PFSK-1 (cell line): ENCODE measurements around the gene UNC13C.

Experiments
- FOXP2 ChIP-seq: optimal IDR thresholded peaks from 2 replicates; pipeline ENCODE3; 2011; ENCODE audit warnings: borderline replicate concordance, control low read depth, inconsistent platforms; ENCODE audit not compliant: insufficient read depth; ENCODE audit errors: extremely low read length, extremely low read depth
- POLR2AphosphoS5 ChIP-seq: IDR thresholded peaks from 2 replicates; pipeline ENCODE4 v1.6.1; 2012; ENCODE audit warnings: low read depth, mild to moderate bottlenecking, control low read depth, low read length, moderate library complexity
- REST ChIP-seq, 2 experiments: IDR thresholded peaks; 2 replicates each; pipeline versions ENCODE4 v1.6.1 to v1.8.0; 2011 to 2012; ENCODE audit warnings: low read depth in 2 of 2, low read length in 2 of 2, control low read depth in 1 of 2, inconsistent platforms in 1 of 2, mild to moderate bottlenecking in 1 of 2, moderate library complexity in 1 of 2; ENCODE audit not compliant: insufficient read depth in 1 of 2
- SIN3A ChIP-seq: IDR thresholded peaks from 2 replicates; pipeline ENCODE4 v1.6.1; 2012; ENCODE audit warnings: mild to moderate bottlenecking, low read length, moderate library complexity, borderline replicate concordance; ENCODE audit not compliant: insufficient read depth
- TAF1 ChIP-seq: IDR thresholded peaks from 2 replicates; pipeline ENCODE4 v1.6.1; 2012; ENCODE audit warnings: low read length, control low read depth, borderline replicate concordance; ENCODE audit not compliant: insufficient read depth

The UNC13C gene

DNA sequence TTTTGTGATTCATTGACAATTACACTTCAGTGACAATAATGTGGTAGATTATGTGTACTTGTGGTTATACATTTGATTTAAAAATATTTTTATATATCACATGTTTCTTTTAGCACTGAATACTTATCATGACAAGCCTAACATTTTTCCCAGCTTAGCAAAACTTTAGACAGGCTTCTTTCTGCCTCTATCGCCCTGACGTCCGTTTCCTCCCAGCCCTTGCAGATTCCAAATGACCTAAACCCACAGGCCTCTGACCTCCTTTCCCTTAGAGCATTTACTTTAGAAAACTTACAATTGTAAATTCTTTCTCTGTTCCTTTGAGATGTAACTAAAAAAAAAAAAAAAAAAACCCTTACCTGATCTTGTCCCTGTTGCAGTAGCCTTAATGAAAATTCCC, 326.1 kb downstream of the UNC13C start:
- no peak for TF ChIP-seq SIN3A
- TF ChIP-seq FOXP2: no peak
- TF ChIP-seq TAF1: no peak
- no peak for TF ChIP-seq POLR2AphosphoS5
- TF ChIP-seq REST (IDR thresholded peaks at IDR 0.05; ENCODE audit: insufficient read depth in 1 of 2, low read depth in 2 of 2, low read length in 2 of 2): no peak

GRCh38 chr15:54305138-54305537, 326.9 kb downstream of the UNC13C start:
- TF ChIP-seq SIN3A (no peak), FOXP2 (no peak)

GRCh38 chr15:54307252-54307902, 329.1 kb downstream of the UNC13C start:
- TF ChIP-seq REST (IDR thresholded peaks at IDR 0.05; ENCODE audit: insufficient read depth in 1 of 2, low read depth in 2 of 2, low read length in 2 of 2) (no peak), SIN3A (no peak)

DNA sequence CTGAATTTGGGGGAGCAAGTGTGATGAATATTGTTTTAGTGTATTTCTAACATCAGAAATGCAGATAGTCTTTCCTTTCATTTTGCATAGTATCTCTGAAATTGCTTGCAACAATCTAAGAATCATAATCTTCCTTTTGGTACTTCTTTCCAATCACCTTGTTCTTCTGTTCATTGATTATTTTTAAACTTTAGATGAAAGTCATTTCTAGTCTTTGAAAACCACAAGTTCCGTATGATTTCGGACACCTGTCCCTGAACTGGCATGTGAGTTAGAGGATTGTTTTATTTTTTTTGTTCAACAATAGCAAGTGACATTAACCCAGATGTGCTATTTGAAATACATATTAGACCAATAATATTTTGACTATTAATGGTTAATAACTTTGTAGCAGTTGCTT, 329.7 kb downstream of the UNC13C start:
- TF ChIP-seq POLR2AphosphoS5: no peak
- TF ChIP-seq TAF1: no peak

GRCh38 chr15:54312528-54312927, 334.3 kb downstream of the UNC13C start:
- TF ChIP-seq POLR2AphosphoS5 (no peak), REST (IDR thresholded peaks at IDR 0.05; ENCODE audit: insufficient read depth in 1 of 2, low read depth in 2 of 2, low read length in 2 of 2) (no peak)

DNA sequence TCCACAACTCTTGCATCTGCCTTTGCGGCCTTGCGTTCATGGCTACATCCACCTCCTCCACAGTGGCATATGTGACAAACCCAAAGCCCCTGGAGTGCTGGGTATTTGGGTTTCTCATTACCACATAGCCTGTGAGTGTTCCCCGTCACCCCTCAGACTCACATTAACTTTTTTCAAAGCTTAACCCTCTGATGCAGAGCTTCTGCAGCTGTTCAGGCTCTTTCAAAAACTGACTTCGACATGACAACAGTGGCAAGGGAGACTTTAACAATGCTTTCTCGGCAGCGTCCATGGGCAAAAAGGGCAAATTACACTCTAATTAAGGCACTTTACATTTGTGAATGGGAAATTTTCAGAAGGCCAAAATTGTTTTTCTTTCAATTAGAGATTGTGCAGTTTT, 343.2 kb downstream of the UNC13C start:
- no peak for TF ChIP-seq REST (IDR thresholded peaks at IDR 0.05; ENCODE audit: insufficient read depth in 1 of 2, low read depth in 2 of 2, low read length in 2 of 2)
- TF ChIP-seq TAF1: no peak
